H1 (cell line): ENCODE data around the gene LCN12. TPM values are rescaled to one million over a fixed set of nuclear protein-coding genes. Genes with fewer than 3 reads are reported as not detected.

Experiments used
- CTCF ChIA-PET: fragments of 300-600 bp; sonication (Branson Sonifier 250); formaldehyde crosslinking; loops from one replicate; lab custom pipeline; 2021; ENCODE audit not compliant: partially characterized antibody; lab: Charles Lee
- POLR2A ChIA-PET: fragments of 300-600 bp; sonication (Branson Sonifier 250); formaldehyde crosslinking; loops from one replicate; lab custom pipeline; 2021; ENCODE audit warnings: inconsistent platforms; ENCODE audit not compliant: partially characterized antibody; lab: Charles Lee
- DNase-seq, 2 experiments: peaks; one replicate each; pipeline versions ENCODE4 v3.0.0 to v3.0.0-alpha.2; 2010 to 2022; ENCODE audit warnings: low spot score in 2 of 2, low read depth in 1 of 2, mixed read lengths in 1 of 2
- FAIRE-seq: peaks from 2 replicates; lab custom pipeline; 2011; peaks lifted over from hg19 to GRCh38; lab: Jason Lieb, UNC
- H2AFZ ChIP-seq: 2 replicates; pipeline ENCODE4 v1.8.1; 2012; ENCODE audit warnings: low read length, inconsistent platforms
- H2AK5ac ChIP-seq: 2 replicates; pipeline ENCODE4 v1.6.1; 2013; ENCODE audit warnings: low read depth, low read length
- H2BK120ac ChIP-seq: replicated peaks from 2 replicates; pipeline ENCODE3; 2013; ENCODE audit warnings: low read depth, low read length, inconsistent platforms
- H2BK12ac ChIP-seq: 2 replicates; pipeline ENCODE4 v1.6.1; 2013; ENCODE audit warnings: low read depth, low read length
- H2BK15ac ChIP-seq: 2 replicates; pipeline ENCODE4 v1.6.1; 2013; ENCODE audit warnings: low read length
- H2BK20ac ChIP-seq: 2 replicates; pipeline ENCODE4 v1.6.1; 2013; ENCODE audit warnings: low read length
- H2BK5ac ChIP-seq: 2 replicates; pipeline ENCODE4 v1.6.1; 2013; ENCODE audit warnings: low read depth, low read length
- H3K14ac ChIP-seq: 2 replicates; pipeline ENCODE4 v1.6.1; 2013; ENCODE audit warnings: inconsistent platforms; ENCODE audit not compliant: insufficient read length
- H3K18ac ChIP-seq: 2 replicates; pipeline ENCODE4 v1.6.1; 2013; ENCODE audit warnings: low read length; ENCODE audit errors: extremely low read depth
- H3K23ac ChIP-seq: 2 replicates; pipeline ENCODE4 v1.6.1; 2013; ENCODE audit warnings: inconsistent platforms; ENCODE audit not compliant: insufficient read length
- H3K23me2 ChIP-seq: 2 replicates; pipeline ENCODE4 v1.6.1; 2013; ENCODE audit warnings: low read depth, low read length
- H3K27ac ChIP-seq: 2 replicates; pipeline ENCODE4 v1.6.1; 2011; ENCODE audit warnings: low read depth, low read length, inconsistent platforms
- H3K27me3 ChIP-seq, 4 experiments: replicated peaks in 1 of 4; 1 replicate in 1 of 4; 2 replicates in 3 of 4; pipeline versions ENCODE4 v1.6.1 to v1.8.1; 2011 to 2013; ENCODE audit warnings: low read length in 3 of 4, mild to moderate bottlenecking in 3 of 4, inconsistent platforms in 2 of 4, mixed read lengths in 2 of 4, moderate library complexity in 1 of 4; ENCODE audit not compliant: control insufficient read depth in 3 of 4, insufficient read depth in 3 of 4; ENCODE audit errors: extremely low read depth in 1 of 4
- H3K36me3 ChIP-seq, 4 experiments: 2 replicates each; pipeline versions ENCODE4 v1.6.1 to v1.8.1; 2011 to 2013; ENCODE audit warnings: mild to moderate bottlenecking in 4 of 4, low read length in 3 of 4, moderate library complexity in 2 of 4, control low read depth in 1 of 4, inconsistent platforms in 1 of 4; ENCODE audit not compliant: insufficient read depth in 4 of 4, control insufficient read depth in 2 of 4
- H3K4ac ChIP-seq: replicated peaks from 2 replicates; pipeline ENCODE3; 2013; ENCODE audit warnings: low read length, low read depth, mixed read lengths, inconsistent platforms; ENCODE audit not compliant: insufficient read length
- H3K4me1 ChIP-seq, 4 experiments: replicated peaks in 1 of 4; 1 replicate in 1 of 4; 2 replicates in 3 of 4; pipeline versions ENCODE4 v1.6.1 to v1.8.1; 2011 to 2013; ENCODE audit warnings: low read length in 3 of 4, inconsistent platforms in 2 of 4, mixed read lengths in 1 of 4; ENCODE audit not compliant: insufficient read depth in 4 of 4, control insufficient read depth in 3 of 4
- H3K4me2 ChIP-seq, 2 experiments: 2 replicates each; pipeline versions ENCODE4 v1.6.1 to v1.8.1; 2011 to 2013; ENCODE audit warnings: low read depth in 2 of 2, low read length in 2 of 2, control low read depth in 1 of 2, inconsistent platforms in 1 of 2, mild to moderate bottlenecking in 1 of 2; ENCODE audit not compliant: insufficient read depth in 1 of 2
- H3K4me3 ChIP-seq, 4 experiments: fragments of 200-600, 300-600 bp in 1 of 4; sonication (generic), shearing (Covaris generic), sonication (Bioruptor Twin) in 1 of 4; 2 replicates each; pipeline versions ENCODE4 v1.5.1 to v1.8.1; 2011 to 2016; ENCODE audit warnings: low read length in 4 of 4, low read depth in 3 of 4, control low read depth in 2 of 4, inconsistent platforms in 2 of 4, mild to moderate bottlenecking in 2 of 4, mixed read lengths in 1 of 4, moderate library complexity in 1 of 4; ENCODE audit not compliant: insufficient read depth in 2 of 4; ENCODE audit errors: extremely low read depth in 1 of 4
- H3K56ac ChIP-seq: replicated peaks from 2 replicates; pipeline ENCODE3; 2013; ENCODE audit warnings: low read depth, mild to moderate bottlenecking, mixed read lengths, low read length, inconsistent platforms; ENCODE audit not compliant: insufficient read length
- H3K79me1 ChIP-seq: 2 replicates; pipeline ENCODE4 v1.6.1; 2013; ENCODE audit warnings: low read depth, low read length, control low read depth
- H3K79me2 ChIP-seq, 2 experiments: 2 replicates each; pipeline versions ENCODE4 v1.6.1 to v1.8.1; 2012 to 2013; ENCODE audit warnings: low read length in 2 of 2, mild to moderate bottlenecking in 2 of 2, inconsistent platforms in 1 of 2; ENCODE audit not compliant: insufficient read depth in 2 of 2, control insufficient read depth in 1 of 2
- H3K9ac ChIP-seq, 4 experiments: replicated peaks in 1 of 4; 1 replicate in 1 of 4; 2 replicates in 3 of 4; pipeline versions ENCODE4 v1.6.1 to v1.8.1; 2011 to 2013; ENCODE audit warnings: low read depth in 3 of 4, low read length in 3 of 4, control low read depth in 2 of 4, mild to moderate bottlenecking in 2 of 4, moderate library complexity in 2 of 4, inconsistent platforms in 1 of 4; ENCODE audit errors: extremely low read depth in 1 of 4
- H3K9me3 ChIP-seq, 2 experiments: 2 replicates each; pipeline versions ENCODE4 v1.6.1 to v1.8.1; 2012 to 2013; ENCODE audit warnings: mild to moderate bottlenecking in 2 of 2, moderate library complexity in 2 of 2, control low read depth in 1 of 2, inconsistent platforms in 1 of 2, low read depth in 1 of 2, low read length in 1 of 2, mixed read lengths in 1 of 2; ENCODE audit not compliant: insufficient read depth in 2 of 2
- H4K20me1 ChIP-seq, 2 experiments: replicated peaks in 1 of 2; 2 replicates each; pipeline versions ENCODE3 to v1.8.1; 2011 to 2013; ENCODE audit warnings: inconsistent platforms in 2 of 2, low read length in 2 of 2, mild to moderate bottlenecking in 1 of 2; ENCODE audit not compliant: insufficient read depth in 2 of 2, control insufficient read depth in 1 of 2
- H4K5ac ChIP-seq: 2 replicates; pipeline ENCODE4 v1.6.1; 2013; ENCODE audit warnings: low read length, low read depth, mixed read lengths, inconsistent platforms; ENCODE audit not compliant: insufficient read length
- H4K8ac ChIP-seq: 2 replicates; pipeline ENCODE4 v1.8.0; 2013; ENCODE audit warnings: mild to moderate bottlenecking, moderate library complexity, low read length, inconsistent platforms; ENCODE audit not compliant: insufficient read depth; ENCODE audit errors: extremely low read depth
- H4K91ac ChIP-seq: replicated peaks from 2 replicates; pipeline ENCODE3; 2013; ENCODE audit warnings: low read length, mixed read lengths, inconsistent platforms; ENCODE audit not compliant: insufficient read length
- ATF2 ChIP-seq: IDR thresholded peaks from 2 replicates; pipeline ENCODE4 v1.6.1; 2012; ENCODE audit warnings: low read length, inconsistent platforms
- HDAC2 ChIP-seq, 2 experiments: fragments of 300-600 bp in 1 of 2; sonication (generic) in 1 of 2; IDR thresholded peaks; 2 replicates each; pipeline ENCODE4 v1.6.1; 2011 to 2012; ENCODE audit warnings: low read depth in 2 of 2, low read length in 2 of 2, mild to moderate bottlenecking in 2 of 2, moderate library complexity in 2 of 2, borderline replicate concordance in 1 of 2, inconsistent platforms in 1 of 2
- POLR2A ChIP-seq, 2 experiments: IDR thresholded peaks; 1 replicate in 1 of 2; 2 replicates in 1 of 2; pipeline ENCODE4 v1.6.1; 2011; ENCODE audit warnings: low read depth in 2 of 2, low read length in 2 of 2, mild to moderate bottlenecking in 2 of 2; ENCODE audit errors: control extremely low read depth in 1 of 2
- RXRA ChIP-seq: IDR thresholded peaks from 2 replicates; pipeline ENCODE4 v1.6.1; 2011; ENCODE audit warnings: low read depth, mild to moderate bottlenecking, low read length, moderate library complexity; ENCODE audit not compliant: insufficient read depth
- TAF7 ChIP-seq: optimal IDR thresholded peaks from 2 replicates; pipeline ENCODE3; 2011; ENCODE audit warnings: low read depth, mild to moderate bottlenecking, inconsistent platforms, low read length, moderate library complexity, borderline replicate concordance
- TBP ChIP-seq: IDR thresholded peaks from 2 replicates; pipeline ENCODE4 v1.6.1; 2011; ENCODE audit warnings: low read depth, low read length, improper control_type of control experiment
- WGBS, 2 experiments: shearing (Covaris generic) in 1 of 2; methylation state at CpG; one replicate each; pipeline versions ENCODE4 v1.1.6 to v1.1.7; 2013 to 2015; ENCODE audit warnings: low lambda C conversion rate in 2 of 2, mixed read lengths in 2 of 2, inconsistent platforms in 1 of 2, low coverage in 1 of 2, missing lambda C conversion rate in 1 of 2; ENCODE audit not compliant: insufficient replicate concordance in 2 of 2, insufficient coverage in 1 of 2, insufficient read length in 1 of 2; ENCODE audit errors: extremely low coverage in 1 of 2, missing lambda C conversion rate in 1 of 2; 5-methylcytosine and 5-hydroxymethylcytosine counted together
- polyA plus RNA-seq, 7 experiments: library from polyadenylated mRNA; depleted of rRNA in 3 of 7; stranded (reverse) in 5 of 7; unstranded in 2 of 7; fragments of >200 nt in 5 of 7; fragments of 200-250 nt in 2 of 7; gene quantifications; 1 replicate in 5 of 7; 2 replicates in 1 of 7; 4 replicates in 1 of 7; pipeline versions ENCODE4 v1.2.1 to v1.2.3, GENCODE V29; 2011 to 2013; ENCODE audit warnings: missing spikeins in 2 of 7, mixed read lengths in 2 of 7
- total RNA-seq: library from RNA; stranded (reverse); fragmentation: NEBNext Ultra II Directional; extraction: Animal tissue kit (Norgen Biotek cat#: 25700); gene quantifications from 2 replicates; pipeline ENCODE4 v1.2.1, GENCODE V29; 2021

The LCN12 gene
- total and polyA plus RNA-seq, 2 of the 8 experiments (the other 6 are each of a cell fraction or from before 2014, with no cell fraction given) = 1.1 to 1.7 TPM

DNA sequence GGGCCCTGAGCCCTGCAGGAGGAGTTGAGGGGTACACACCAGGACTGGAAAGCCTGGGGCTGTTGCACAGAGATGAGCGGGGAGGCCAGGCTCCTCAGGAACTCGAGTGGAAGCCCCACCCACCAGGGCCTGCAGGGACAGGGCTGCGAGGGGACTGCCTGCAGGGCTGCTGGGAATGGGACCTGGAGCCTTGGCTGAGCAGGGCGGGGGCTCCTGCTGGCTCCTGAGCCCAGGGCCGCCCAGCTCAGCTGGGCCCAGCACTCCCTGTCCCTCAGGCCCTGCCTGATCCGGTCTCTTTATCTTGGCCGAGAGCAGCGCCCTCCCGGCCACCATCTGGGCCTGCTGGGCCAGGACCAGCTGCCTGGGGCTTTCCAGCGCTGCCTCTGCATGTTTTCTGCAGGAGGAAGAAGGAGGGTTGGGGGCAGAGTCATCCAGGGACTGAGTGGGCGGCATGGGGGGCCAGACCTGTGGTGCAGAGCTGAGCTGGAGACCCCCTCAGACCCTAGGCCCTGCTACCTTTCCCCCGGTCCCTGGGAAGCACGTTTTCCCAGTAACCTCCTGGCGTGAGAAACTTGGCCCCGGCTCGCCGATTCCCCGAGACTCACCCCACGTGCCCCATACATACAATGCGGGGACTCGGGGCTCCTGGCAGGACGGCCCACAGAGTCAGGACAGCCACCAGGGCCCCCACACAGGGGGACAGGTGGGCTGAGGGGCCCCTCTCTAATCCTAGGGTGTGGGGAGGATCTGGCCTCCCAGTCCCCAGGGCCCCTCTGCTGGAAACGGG lies 9.4 kb downstream of the LCN12 start:
- no peak overlapping the region; the same call in 1 of the 2 replicates for H2BK20ac ChIP-seq
- H3K79me2 ChIP-seq = no peaks in the 10 kb centered on the region
- H3K27me3 ChIP-seq = no peaks in the 10 kb centered on the region
- POLR2A ChIA-PET = interaction anchor here (1.5 kb wide), 1 partner anchor 23 kb away, joined by 3 read pairs; no protein-coding TSS in a partner anchor
- H2BK120ac ChIP-seq = no peak overlapping the region
- no peak overlapping the region for H4K91ac ChIP-seq
- H3K9ac ChIP-seq = no peak overlapping the region
- CTCF ChIA-PET = interaction anchor here (1.3 to 5.6 kb wide), 4 partner anchors 13 to 74 kb away, joined by 6 to 32 read pairs (median 20); partner anchors contain the start of gene PTGDS
- DNase-seq (no peak), FAIRE-seq (no peak)
- H3K18ac ChIP-seq = no peak overlapping the region
- H2BK12ac ChIP-seq = peak overlapping the region; percentile 60; the same call in 1 of the 2 replicates
- no peak overlapping the region for H3K4me2 ChIP-seq
- H4K8ac ChIP-seq = no peak overlapping the region
- no peak overlapping the region for H3K56ac ChIP-seq
- H3K9me3 ChIP-seq = no peaks in the 10 kb centered on the region
- no peak overlapping the region for H2BK5ac ChIP-seq
- peaks cover 11% of the 10 kb centered on the region; the same call in 1 of the 2 replicates for H3K23me2 ChIP-seq
- 89% methylated on average over 21 of the region's 23 CpGs; no CpG with 5 or more reads in 1 of the 2 experiments for WGBS, 2 experiments
- H3K36me3 ChIP-seq = no peaks in the 10 kb centered on the region
- no peak overlapping the region for H2AFZ ChIP-seq
- H3K23ac ChIP-seq = no peak overlapping the region
- no peak overlapping the region for H2AK5ac ChIP-seq
- peaks cover 0 to 4% of the 10 kb centered on the region in 2 experiments for H4K20me1 ChIP-seq
- no peak overlapping the region for H3K14ac ChIP-seq
- H4K5ac ChIP-seq = no peak overlapping the region
- no peak overlapping the region for H3K27ac ChIP-seq
- H3K4ac ChIP-seq = no peak overlapping the region
- no peaks in the 10 kb centered on the region; the same call in 1 of the 2 replicates for H3K79me1 ChIP-seq
- peaks cover 0 to 9% (median 5%) of the 10 kb centered on the region in 4 experiments; a peak in 5 of 7 replicates for H3K4me1 ChIP-seq
- no peak overlapping the region for H3K4me3 ChIP-seq
- H2BK15ac ChIP-seq = no peak overlapping the region
- TF ChIP-seq RXRA (no peak), TBP (no peak), HDAC2 (IDR thresholded peaks at IDR 0.05; ENCODE audit: borderline replicate concordance in 1 of 2, low read depth in 2 of 2, low read length in 2 of 2) (no peak), ATF2 (no peak), POLR2A (IDR thresholded peaks at IDR 0.05; ENCODE audit: control extremely low read depth in 1 of 2, low read depth in 2 of 2, low read length in 2 of 2) (no peak), TAF7 (no peak)
